NOMO-1 treated with DMSO at 0.1 percent for 48 hours (cell line): Measurements from ENCODE around the gene ANKS1B.
"Not testable (repeated sequence)": the region's sequence is repeated elsewhere in the genome, so short reads cannot be mapped to it uniquely, and the experiment has no call there.

Experiments used
- DNase-seq: peaks from one replicate; lab custom pipeline; 2025; ENCODE audit not compliant: unreplicated experiment; lab: John Stamatoyannopoulos, UW

Gene ANKS1B

GRCh38 chr12:99035803-99036202 lies 948.9 kb downstream of the ANKS1B start:
- no peak for DNase-seq

GRCh38 chr12:99034201-99034600 lies 950.5 kb downstream of the ANKS1B start:
- DNase-seq, result not testable (repeated sequence)

- no peak for DNase-seq
Observed at GRCh38 chr12:99029511-99030271, 955.0 kb downstream of the ANKS1B start.

- peak; percentile 60 for DNase-seq
Observed at GRCh38 chr12:99027461-99027860, 957.3 kb downstream of the ANKS1B start.

- no peak for DNase-seq
Observed at GRCh38 chr12:99027055-99027393, 957.7 kb downstream of the ANKS1B start.

- peak; percentile 90 for DNase-seq
Observed at GRCh38 chr12:99026332-99027054, 958.2 kb downstream of the ANKS1B start.

- DNase-seq, result no peak
Observed at GRCh38 chr12:99024870-99025269, 959.9 kb downstream of the ANKS1B start.

GRCh38 chr12:99024191-99024590 lies 960.5 kb downstream of the ANKS1B start:
- DNase-seq, result no peak

- no peak for DNase-seq
Observed at GRCh38 chr12:99020871-99021270, 963.9 kb downstream of the ANKS1B start.

GRCh38 chr12:99019798-99020197 lies 964.9 kb downstream of the ANKS1B start:
- no peak for DNase-seq

GRCh38 chr12:99017971-99018370 lies 966.8 kb downstream of the ANKS1B start:
- DNase-seq, result no peak

GRCh38 chr12:99009654-99010296 lies 975.0 kb downstream of the ANKS1B start:
- no peak for DNase-seq

- DNase-seq, result no peak
Observed at GRCh38 chr12:99005601-99006000, 979.1 kb downstream of the ANKS1B start.

GRCh38 chr12:99004799-99005466 lies 979.8 kb downstream of the ANKS1B start:
- DNase-seq, result no peak

GRCh38 chr12:99002731-99003130 lies 982.0 kb downstream of the ANKS1B start:
- no peak for DNase-seq

GRCh38 chr12:99002156-99002555 lies 982.6 kb downstream of the ANKS1B start:
- DNase-seq, result no peak

GRCh38 chr12:98999559-98999958 lies 985.2 kb downstream of the ANKS1B start:
- DNase-seq, result no peak

GRCh38 chr12:98998697-98999299 lies 985.9 kb downstream of the ANKS1B start:
- peak; percentile 49 for DNase-seq

GRCh38 chr12:98997899-98998298 lies 986.8 kb downstream of the ANKS1B start:
- DNase-seq, result no peak

GRCh38 chr12:98990648-98991047 lies 994.1 kb downstream of the ANKS1B start:
- DNase-seq, result no peak

- no peak for DNase-seq
Observed at GRCh38 chr12:98985156-98985555, 999.6 kb downstream of the ANKS1B start.
